Measurements from ENCODE around the gene DPP8. TPM values are rescaled to one million over a fixed set of nuclear protein-coding genes. Genes with fewer than 3 reads are reported as not detected.

DPP8 gene
- total and polyA plus RNA-seq, 4 donors, result 5.5 to 22.7 (median 17.5) TPM

- Histone ChIP-seq H3K9me3 (ENCODE audit: control insufficient read depth in 4 of 4, low read length in 3 of 4) (no peaks in the 10 kb centered on the region), H3K27ac (ENCODE audit: low read depth in 1 of 2, low read length in 2 of 2) (peak within 1 kb of the TSS; percentile 81 to 89), H3K27me3 (ENCODE audit: control insufficient read depth in 4 of 4, insufficient read depth in 4 of 4, low read length in 3 of 4) (no peaks in the 10 kb centered on the region), H3K36me3 (ENCODE audit: control insufficient read depth in 4 of 4, insufficient read depth in 3 of 4, low read depth in 1 of 4, low read length in 3 of 4) (no peaks in the 10 kb centered on the region), H3K4me1 (ENCODE audit: control insufficient read depth in 4 of 4, insufficient read depth in 4 of 4, low read length in 3 of 4) (peaks cover 10 to 29% (median 14%) of the 10 kb centered on the region in 4 donors), H3K4me3 (ENCODE audit: low read depth in 1 of 3, low read length in 3 of 3) (peak within 1 kb of the TSS; percentile 79 to 97 (median 79)), H3K9ac (ENCODE audit: low read depth in 1 of 2, low read length in 2 of 2) (peak within 1 kb of the TSS; percentile 36 to 93)
- DNase-seq (ENCODE audit: low spot score), result peak; percentile 92
- TF ChIP-seq HNF4A (conservative IDR thresholded peaks at IDR 0.05), result no peak
- under 1% methylated on average over 88 of the region's 88 CpGs for WGBS
Observed at GRCh38 chr15:65530318-65531111, 13.0 kb upstream of the DPP8 start, which contains the start of gene HACD3. TSS of gene HACD3 (plus strand) at chr15:65530463. CDS start at chr15:65530632, 169 bp downstream.

DNA sequence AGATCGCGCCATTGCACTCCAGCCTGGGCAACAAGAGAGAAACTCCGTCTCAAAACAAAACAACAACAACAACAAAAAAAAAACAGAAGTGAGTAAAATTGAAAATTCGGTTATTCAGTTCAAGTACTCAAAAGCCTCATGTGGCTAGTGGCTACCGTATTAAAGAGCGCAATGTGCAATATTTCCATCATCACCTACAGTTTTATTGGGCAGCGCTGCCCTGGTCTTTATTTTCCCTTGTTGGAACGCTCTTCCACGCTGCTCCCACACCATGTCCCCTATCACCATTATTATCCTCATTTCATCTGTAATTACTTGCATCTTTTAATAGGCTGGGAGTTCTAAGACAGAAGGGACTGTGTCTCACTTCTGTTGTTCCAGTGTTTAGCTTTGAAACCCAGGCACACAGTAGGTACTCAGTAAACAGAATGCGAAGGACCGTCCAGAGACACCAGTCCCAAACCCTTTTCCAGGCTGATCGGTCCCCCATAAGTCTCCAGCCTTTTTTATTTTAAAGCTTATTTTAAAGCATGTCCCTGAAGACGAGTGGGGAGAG lies 12.4 kb upstream of the DPP8 start:
- Histone ChIP-seq H3K27ac (ENCODE audit: low read depth in 1 of 2, low read length in 2 of 2) (peak overlapping the region; percentile 81 to 89), H3K4me1 (ENCODE audit: control insufficient read depth in 4 of 4, insufficient read depth in 4 of 4, low read length in 3 of 4) (peaks cover 9 to 29% (median 13%) of the 10 kb centered on the region in 4 donors), H3K27me3 (ENCODE audit: control insufficient read depth in 4 of 4, insufficient read depth in 4 of 4, low read length in 3 of 4) (no peaks in the 10 kb centered on the region), H3K9me3 (ENCODE audit: control insufficient read depth in 4 of 4, low read length in 3 of 4) (no peaks in the 10 kb centered on the region), H3K9ac (ENCODE audit: low read depth in 1 of 2, low read length in 2 of 2) (peak overlapping the region; percentile 36 to 93), H3K4me3 (ENCODE audit: low read depth in 1 of 3, low read length in 3 of 3) (peak overlapping the region; percentile 33 to 97 (median 79)), H3K36me3 (ENCODE audit: control insufficient read depth in 4 of 4, insufficient read depth in 3 of 4, low read depth in 1 of 4, low read length in 3 of 4) (no peaks in the 10 kb centered on the region)
- no peak for TF ChIP-seq SP1 (IDR thresholded peaks at IDR 0.05)
- TF ChIP-seq RAD21 (IDR thresholded peaks at IDR 0.05), result no peak
- no peak for TF ChIP-seq JUND (IDR thresholded peaks at IDR 0.05)
- TF ChIP-seq HNF4A (conservative IDR thresholded peaks at IDR 0.05), result no peak
- TF ChIP-seq TAF1 (conservative IDR thresholded peaks at IDR 0.05), result no peak
- TF ChIP-seq GABPA (IDR thresholded peaks at IDR 0.05 in 1 of 2, conservative IDR thresholded peaks at IDR 0.05 in 1 of 2), result no peak
- TF ChIP-seq NR2F2 (IDR thresholded peaks at IDR 0.05), result no peak
- TF ChIP-seq, protein P1, sequence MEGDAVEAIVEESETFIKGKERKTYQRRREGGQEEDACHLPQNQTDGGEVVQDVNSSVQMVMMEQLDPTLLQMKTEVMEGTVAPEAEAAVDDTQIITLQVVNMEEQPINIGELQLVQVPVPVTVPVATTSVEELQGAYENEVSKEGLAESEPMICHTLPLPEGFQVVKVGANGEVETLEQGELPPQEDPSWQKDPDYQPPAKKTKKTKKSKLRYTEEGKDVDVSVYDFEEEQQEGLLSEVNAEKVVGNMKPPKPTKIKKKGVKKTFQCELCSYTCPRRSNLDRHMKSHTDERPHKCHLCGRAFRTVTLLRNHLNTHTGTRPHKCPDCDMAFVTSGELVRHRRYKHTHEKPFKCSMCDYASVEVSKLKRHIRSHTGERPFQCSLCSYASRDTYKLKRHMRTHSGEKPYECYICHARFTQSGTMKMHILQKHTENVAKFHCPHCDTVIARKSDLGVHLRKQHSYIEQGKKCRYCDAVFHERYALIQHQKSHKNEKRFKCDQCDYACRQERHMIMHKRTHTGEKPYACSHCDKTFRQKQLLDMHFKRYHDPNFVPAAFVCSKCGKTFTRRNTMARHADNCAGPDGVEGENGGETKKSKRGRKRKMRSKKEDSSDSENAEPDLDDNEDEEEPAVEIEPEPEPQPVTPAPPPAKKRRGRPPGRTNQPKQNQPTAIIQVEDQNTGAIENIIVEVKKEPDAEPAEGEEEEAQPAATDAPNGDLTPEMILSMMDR (IDR thresholded peaks at IDR 0.05; ENCODE audit: low read depth, low read length, missing input control), result no peak
- TF ChIP-seq YY1 (IDR thresholded peaks at IDR 0.05), result no peak
- TF ChIP-seq EGR1 (IDR thresholded peaks at IDR 0.05; ENCODE audit: low read depth in 2 of 2), result no peak
- no peak for TF ChIP-seq RXRA (IDR thresholded peaks at IDR 0.05)
- TF ChIP-seq FOXA2 (IDR thresholded peaks at IDR 0.05), result no peak
- TF ChIP-seq, protein P2, sequence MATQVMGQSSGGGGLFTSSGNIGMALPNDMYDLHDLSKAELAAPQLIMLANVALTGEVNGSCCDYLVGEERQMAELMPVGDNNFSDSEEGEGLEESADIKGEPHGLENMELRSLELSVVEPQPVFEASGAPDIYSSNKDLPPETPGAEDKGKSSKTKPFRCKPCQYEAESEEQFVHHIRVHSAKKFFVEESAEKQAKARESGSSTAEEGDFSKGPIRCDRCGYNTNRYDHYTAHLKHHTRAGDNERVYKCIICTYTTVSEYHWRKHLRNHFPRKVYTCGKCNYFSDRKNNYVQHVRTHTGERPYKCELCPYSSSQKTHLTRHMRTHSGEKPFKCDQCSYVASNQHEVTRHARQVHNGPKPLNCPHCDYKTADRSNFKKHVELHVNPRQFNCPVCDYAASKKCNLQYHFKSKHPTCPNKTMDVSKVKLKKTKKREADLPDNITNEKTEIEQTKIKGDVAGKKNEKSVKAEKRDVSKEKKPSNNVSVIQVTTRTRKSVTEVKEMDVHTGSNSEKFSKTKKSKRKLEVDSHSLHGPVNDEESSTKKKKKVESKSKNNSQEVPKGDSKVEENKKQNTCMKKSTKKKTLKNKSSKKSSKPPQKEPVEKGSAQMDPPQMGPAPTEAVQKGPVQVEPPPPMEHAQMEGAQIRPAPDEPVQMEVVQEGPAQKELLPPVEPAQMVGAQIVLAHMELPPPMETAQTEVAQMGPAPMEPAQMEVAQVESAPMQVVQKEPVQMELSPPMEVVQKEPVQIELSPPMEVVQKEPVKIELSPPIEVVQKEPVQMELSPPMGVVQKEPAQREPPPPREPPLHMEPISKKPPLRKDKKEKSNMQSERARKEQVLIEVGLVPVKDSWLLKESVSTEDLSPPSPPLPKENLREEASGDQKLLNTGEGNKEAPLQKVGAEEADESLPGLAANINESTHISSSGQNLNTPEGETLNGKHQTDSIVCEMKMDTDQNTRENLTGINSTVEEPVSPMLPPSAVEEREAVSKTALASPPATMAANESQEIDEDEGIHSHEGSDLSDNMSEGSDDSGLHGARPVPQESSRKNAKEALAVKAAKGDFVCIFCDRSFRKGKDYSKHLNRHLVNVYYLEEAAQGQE (IDR thresholded peaks at IDR 0.05), result no peak
- TF ChIP-seq FOXA1 (IDR thresholded peaks at IDR 0.05), result no peak
- TF ChIP-seq, protein P3, sequence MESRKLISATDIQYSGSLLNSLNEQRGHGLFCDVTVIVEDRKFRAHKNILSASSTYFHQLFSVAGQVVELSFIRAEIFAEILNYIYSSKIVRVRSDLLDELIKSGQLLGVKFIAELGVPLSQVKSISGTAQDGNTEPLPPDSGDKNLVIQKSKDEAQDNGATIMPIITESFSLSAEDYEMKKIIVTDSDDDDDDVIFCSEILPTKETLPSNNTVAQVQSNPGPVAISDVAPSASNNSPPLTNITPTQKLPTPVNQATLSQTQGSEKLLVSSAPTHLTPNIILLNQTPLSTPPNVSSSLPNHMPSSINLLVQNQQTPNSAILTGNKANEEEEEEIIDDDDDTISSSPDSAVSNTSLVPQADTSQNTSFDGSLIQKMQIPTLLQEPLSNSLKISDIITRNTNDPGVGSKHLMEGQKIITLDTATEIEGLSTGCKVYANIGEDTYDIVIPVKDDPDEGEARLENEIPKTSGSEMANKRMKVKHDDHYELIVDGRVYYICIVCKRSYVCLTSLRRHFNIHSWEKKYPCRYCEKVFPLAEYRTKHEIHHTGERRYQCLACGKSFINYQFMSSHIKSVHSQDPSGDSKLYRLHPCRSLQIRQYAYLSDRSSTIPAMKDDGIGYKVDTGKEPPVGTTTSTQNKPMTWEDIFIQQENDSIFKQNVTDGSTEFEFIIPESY (IDR thresholded peaks at IDR 0.05), result no peak
- no peak for TF ChIP-seq MAX (IDR thresholded peaks at IDR 0.05)
- TF ChIP-seq ATF3 (IDR thresholded peaks at IDR 0.05), result no peak
- TF ChIP-seq HNF4G (IDR thresholded peaks at IDR 0.05), result no peak
- 61% methylated on average over 13 of the region's 13 CpGs for WGBS
- DNase-seq (ENCODE audit: low spot score), result no peak

Measured in liver (tissue), 9 donors.